GM23248 (cell line): ENCODE data around the gene VCPKMT. TPM values are rescaled to one million over a fixed set of nuclear protein-coding genes. Genes with fewer than 3 reads are reported as not detected.

Experiments
- DNase-seq: peaks from one replicate; pipeline ENCODE4 v3.0.0-alpha.2; 2015
- H2AFZ ChIP-seq: fragments of 200-600 bp; sonication (generic); 2 replicates; pipeline ENCODE4 v1.6.1; 2016; ENCODE audit warnings: antibody characterized with exemption
- H3F3A ChIP-seq: fragments of 200-600 bp; sonication (generic); 2 replicates; pipeline ENCODE4 v1.6.1; 2016; ENCODE audit warnings: mild to moderate bottlenecking, antibody characterized with exemption, mixed run types; ENCODE audit not compliant: insufficient read depth
- H3K27ac ChIP-seq: fragments of 200-600 bp; sonication (generic); 2 replicates; pipeline ENCODE4 v1.5.1; 2016; ENCODE audit warnings: mild to moderate bottlenecking
- H3K27me3 ChIP-seq: fragments of 200-600 bp; sonication (generic); replicated peaks from 2 replicates; pipeline ENCODE4 v1.6.1; 2016; ENCODE audit warnings: mild to moderate bottlenecking; ENCODE audit not compliant: insufficient read depth
- H3K36me3 ChIP-seq: fragments of 200-600 bp; sonication (generic); 2 replicates; pipeline ENCODE4 v1.6.1; 2016; ENCODE audit warnings: low read depth, mild to moderate bottlenecking
- H3K4me1 ChIP-seq: fragments of 200-600 bp; sonication (generic); 2 replicates; pipeline ENCODE4 v1.6.1; 2016; ENCODE audit warnings: mild to moderate bottlenecking; ENCODE audit not compliant: insufficient read depth
- H3K4me2 ChIP-seq: fragments of 200-600 bp; sonication (generic); one replicate; pipeline ENCODE4 v1.6.1; 2016; ENCODE audit warnings: mild to moderate bottlenecking; ENCODE audit not compliant: unreplicated experiment
- H3K4me3 ChIP-seq: fragments of 200-600 bp; sonication (generic); 2 replicates; pipeline ENCODE4 v1.5.1; 2016; ENCODE audit warnings: mild to moderate bottlenecking
- H3K79me2 ChIP-seq: fragments of 200-600 bp; sonication (generic); 2 replicates; pipeline ENCODE4 v1.6.1; 2016; ENCODE audit warnings: mild to moderate bottlenecking; ENCODE audit not compliant: insufficient read depth
- H3K9ac ChIP-seq: fragments of 200-600 bp; sonication (generic); 2 replicates; pipeline ENCODE4 v1.6.1; 2016; ENCODE audit warnings: mild to moderate bottlenecking
- H3K9me2 ChIP-seq: fragments of 200-600 bp; sonication (generic); 2 replicates; pipeline ENCODE4 v1.6.1; 2016; ENCODE audit warnings: mixed run types, mild to moderate bottlenecking, moderate library complexity; ENCODE audit not compliant: insufficient read depth
- H3K9me3 ChIP-seq: fragments of 200-600 bp; sonication (generic); one replicate; pipeline ENCODE4 v1.6.1; 2017; ENCODE audit warnings: low read depth
- H4K20me1 ChIP-seq: fragments of 200-600 bp; sonication (generic); 2 replicates; pipeline ENCODE4 v1.6.0; 2016; ENCODE audit not compliant: insufficient read depth
- EZH2 ChIP-seq: fragments of 200-600 bp; sonication (generic); IDR thresholded peaks from 2 replicates; pipeline ENCODE4 v1.6.1; 2018; ENCODE audit warnings: antibody characterized with exemption, mild to moderate bottlenecking; ENCODE audit not compliant: insufficient read depth, poor library complexity, severe bottlenecking
- EZH2phosphoT487 ChIP-seq: fragments of 200-600 bp; sonication (generic); IDR thresholded peaks from 2 replicates; pipeline ENCODE4 v1.6.1; 2018; ENCODE audit warnings: antibody characterized with exemption, moderate library complexity, mild to moderate bottlenecking, low read depth; ENCODE audit not compliant: insufficient read depth
- WGBS, 2 experiments: methylation state at CpG; one replicate each; pipeline ENCODE4 v1.1.6; 2015 to 2017; ENCODE audit warnings: low lambda C conversion rate in 2 of 2, low coverage in 1 of 2; ENCODE audit errors: missing lambda C conversion rate in 2 of 2; 5-methylcytosine and 5-hydroxymethylcytosine counted together
- in situ Hi-C: fragments of 300-500 bp; cut with MboI; formaldehyde crosslinking; loops from 2 replicates; pipeline ENCODE4 v1.15.0; 2020
- polyA plus RNA-seq: library from polyadenylated mRNA; unstranded; fragments of >200 nt; fragmentation: Nextera tagmentation; extraction: Ambion mirVana; gene quantifications from 2 replicates; pipeline ENCODE4 v1.2.1, GENCODE V29; 2016
- total RNA-seq: library from RNA; depleted of rRNA; stranded (reverse); fragments of >200 nt; shearing (Covaris generic); gene quantifications from 2 replicates; pipeline ENCODE4 v1.2.3, GENCODE V29; 2014

The VCPKMT gene
- total and polyA plus RNA-seq, 2 experiments from 2014 or later = 7.5 to 9.4 TPM

GRCh38 chr14:50092006-50092555 is 24.3 kb downstream of the VCPKMT start:
- in situ Hi-C loops = loop anchor here (10.0 kb wide), 1 partner anchor 217 kb away; no protein-coding TSS in a partner anchor
- Histone ChIP-seq H2AFZ (no peak overlapping the region), H3K9ac (no peak overlapping the region), H3K4me3 (no peak overlapping the region), H3K4me1 (no peaks in the 10 kb centered on the region), H3K9me3 (no peaks in the 10 kb centered on the region), H3K4me2 (no peak overlapping the region), H3F3A (0 out of 2 replicates have a peak, but pooled peaks cover 7% of the 10 kb centered on the region), H3K9me2 (no peaks in the 10 kb centered on the region), H3K36me3 (no peaks in the 10 kb centered on the region), H4K20me1 (no peaks in the 10 kb centered on the region), H3K27me3 (no peaks in the 10 kb centered on the region), H3K27ac (no peak overlapping the region), H3K79me2 (no peaks in the 10 kb centered on the region)
- TF ChIP-seq EZH2 (no peak), EZH2phosphoT487 (no peak)
- no peak for DNase-seq
- 98 to 99% methylated on average over 6 of the region's 6 CpGs for WGBS, 2 experiments

- H3K27ac ChIP-seq = no peak overlapping the region
- H3K4me2 ChIP-seq = no peak overlapping the region
- no peak overlapping the region for H3K9ac ChIP-seq
- no peaks in the 10 kb centered on the region for H3K9me2 ChIP-seq
- peaks cover 12% of the 10 kb centered on the region; the same call in 1 of the 2 replicates for H3F3A ChIP-seq
- TF ChIP-seq EZH2 (no peak), EZH2phosphoT487 (no peak)
- DNase-seq = no peak
- H3K4me1 ChIP-seq = peaks cover 3% of the 10 kb centered on the region
- H3K36me3 ChIP-seq = no peaks in the 10 kb centered on the region
- no peaks in the 10 kb centered on the region for H3K27me3 ChIP-seq
- H3K9me3 ChIP-seq = no peaks in the 10 kb centered on the region
- H2AFZ ChIP-seq = no peak overlapping the region
- in situ Hi-C loops = loop anchor here (10.0 kb wide), 1 partner anchor 217 kb away; no protein-coding TSS in a partner anchor
- H3K4me3 ChIP-seq = no peak overlapping the region
- WGBS, 2 experiments = 83 to 84% methylated on average over 7 of the region's 7 CpGs
- H3K79me2 ChIP-seq = no peaks in the 10 kb centered on the region
- H4K20me1 ChIP-seq = no peaks in the 10 kb centered on the region
Measured at GRCh38 chr14:50091240-50091913, 25.0 kb downstream of the VCPKMT start.

GRCh38 chr14:50089208-50089607 is 27.2 kb downstream of the VCPKMT start:
- Histone ChIP-seq H3F3A (peaks cover 23% of the 10 kb centered on the region; the same call in 1 of the 2 replicates), H3K9ac (no peak overlapping the region), H3K4me2 (no peak overlapping the region), H3K9me3 (no peaks in the 10 kb centered on the region), H3K79me2 (no peaks in the 10 kb centered on the region), H3K4me3 (no peak overlapping the region), H4K20me1 (no peaks in the 10 kb centered on the region), H3K27me3 (no peaks in the 10 kb centered on the region), H3K4me1 (peaks cover 14% of the 10 kb centered on the region), H3K36me3 (no peaks in the 10 kb centered on the region), H3K9me2 (no peaks in the 10 kb centered on the region), H2AFZ (no peak overlapping the region), H3K27ac (no peak overlapping the region)
- TF ChIP-seq EZH2 (no peak), EZH2phosphoT487 (no peak)
- no peak for DNase-seq
- WGBS, 2 experiments = 98% methylated on average over 5 of the region's 5 CpGs
- in situ Hi-C loops = no loop called here

- Histone ChIP-seq H3K4me2 (no peak overlapping the region), H3K27me3 (no peaks in the 10 kb centered on the region), H2AFZ (no peak overlapping the region), H3K4me3 (no peak overlapping the region), H3K27ac (no peak overlapping the region), H3K9ac (no peak overlapping the region), H3F3A (peaks cover 23% of the 10 kb centered on the region; the same call in 1 of the 2 replicates), H3K79me2 (no peaks in the 10 kb centered on the region), H3K36me3 (no peaks in the 10 kb centered on the region), H3K9me2 (no peaks in the 10 kb centered on the region), H4K20me1 (no peaks in the 10 kb centered on the region), H3K4me1 (peaks cover 14% of the 10 kb centered on the region), H3K9me3 (no peaks in the 10 kb centered on the region)
- WGBS, 2 experiments = 50 to 54% methylated on average over 2 of the region's 2 CpGs
- in situ Hi-C loops = no loop called here
- no peak for TF ChIP-seq EZH2
- no peak for TF ChIP-seq EZH2phosphoT487
- no peak for DNase-seq
Measured at GRCh38 chr14:50088731-50089130, 27.6 kb downstream of the VCPKMT start.
